22Rv1 (cell line): ENCODE measurements around the gene ZNF594.
"Not testable (repeated sequence)": the region's sequence is repeated elsewhere in the genome, so short reads cannot be mapped to it uniquely, and the experiment has no call there.

ENCODE experiments used
- CTCF ChIP-seq: fragments of 450-650 bp; IDR thresholded peaks from 2 replicates; pipeline ENCODE4 v1.5.1; 2017; ENCODE audit warnings: mild to moderate bottlenecking
- ZFX ChIP-seq: fragments of 450-650 bp; IDR thresholded peaks from 2 replicates; pipeline ENCODE4 v1.6.1; 2017; ENCODE audit warnings: antibody characterized with exemption, borderline replicate concordance

DNA sequence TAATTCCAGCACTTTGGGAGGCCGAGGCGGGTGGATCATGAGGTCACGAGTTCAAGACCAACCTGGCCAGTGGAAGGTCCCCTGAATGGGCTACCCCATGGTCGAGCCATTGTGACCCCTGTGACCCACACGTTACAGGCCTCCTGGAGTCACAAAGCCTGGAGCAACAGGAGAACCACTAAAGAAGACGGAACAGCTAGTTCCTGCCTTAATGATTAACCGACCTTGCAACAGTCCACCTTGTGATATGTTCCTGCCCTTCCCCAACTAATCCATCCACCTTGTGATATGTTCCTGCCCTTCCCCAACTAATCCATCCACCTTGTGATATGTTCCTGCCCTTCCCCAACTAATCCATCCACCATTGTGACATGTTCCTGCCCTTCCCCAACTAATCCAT lies 48.1 kb upstream of the ZNF594 start:
- not testable (repeated sequence) for TF ChIP-seq CTCF, ZFX
